ENCODE results near the gene SRPX.

DNA sequence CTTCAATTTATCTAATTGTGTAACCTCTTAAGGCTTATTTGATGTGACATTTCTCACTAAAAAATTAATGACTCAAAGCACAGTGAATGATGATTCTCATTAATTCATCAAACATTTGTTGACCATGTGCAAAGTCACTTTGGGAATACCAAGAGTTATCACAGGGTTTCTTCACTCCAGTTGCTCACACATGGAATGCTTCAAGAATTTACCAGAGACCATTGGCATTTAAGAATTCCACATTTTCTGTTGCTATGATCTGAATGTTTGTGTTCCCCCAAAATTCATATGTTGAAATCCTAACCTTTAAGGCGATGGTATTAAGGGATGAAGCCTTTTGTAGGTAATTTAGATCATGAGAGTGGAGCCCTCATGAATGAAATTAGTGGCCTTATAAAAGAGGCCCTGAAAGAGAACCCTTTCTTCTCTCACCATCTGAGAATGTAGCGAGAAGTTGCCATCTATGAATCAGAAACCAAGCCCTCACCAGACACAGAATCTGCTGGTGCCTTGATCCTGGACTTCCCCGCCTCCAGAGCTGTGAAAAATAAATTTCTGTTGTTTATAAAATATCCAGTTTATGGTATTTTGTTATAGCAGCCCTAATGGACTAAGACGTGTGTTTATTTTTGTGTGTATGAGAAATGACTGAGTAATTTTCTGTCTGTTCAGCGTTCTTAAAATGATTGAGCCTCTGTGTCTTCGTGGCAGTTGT, 16.4 kb upstream of the SRPX start:
- TF ChIP-seq, protein P1, sequence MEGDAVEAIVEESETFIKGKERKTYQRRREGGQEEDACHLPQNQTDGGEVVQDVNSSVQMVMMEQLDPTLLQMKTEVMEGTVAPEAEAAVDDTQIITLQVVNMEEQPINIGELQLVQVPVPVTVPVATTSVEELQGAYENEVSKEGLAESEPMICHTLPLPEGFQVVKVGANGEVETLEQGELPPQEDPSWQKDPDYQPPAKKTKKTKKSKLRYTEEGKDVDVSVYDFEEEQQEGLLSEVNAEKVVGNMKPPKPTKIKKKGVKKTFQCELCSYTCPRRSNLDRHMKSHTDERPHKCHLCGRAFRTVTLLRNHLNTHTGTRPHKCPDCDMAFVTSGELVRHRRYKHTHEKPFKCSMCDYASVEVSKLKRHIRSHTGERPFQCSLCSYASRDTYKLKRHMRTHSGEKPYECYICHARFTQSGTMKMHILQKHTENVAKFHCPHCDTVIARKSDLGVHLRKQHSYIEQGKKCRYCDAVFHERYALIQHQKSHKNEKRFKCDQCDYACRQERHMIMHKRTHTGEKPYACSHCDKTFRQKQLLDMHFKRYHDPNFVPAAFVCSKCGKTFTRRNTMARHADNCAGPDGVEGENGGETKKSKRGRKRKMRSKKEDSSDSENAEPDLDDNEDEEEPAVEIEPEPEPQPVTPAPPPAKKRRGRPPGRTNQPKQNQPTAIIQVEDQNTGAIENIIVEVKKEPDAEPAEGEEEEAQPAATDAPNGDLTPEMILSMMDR (IDR thresholded peaks at IDR 0.05; ENCODE audit: poor library complexity) = no peak
- TF ChIP-seq EZH2 (IDR thresholded peaks at IDR 0.05; ENCODE audit: borderline replicate concordance) = no peak
